CD4-positive, CD25-positive, alpha-beta regulatory T cell (primary cell): ENCODE results near the gene SH3TC2. TPM values are rescaled to one million over a fixed set of nuclear protein-coding genes. Genes with fewer than 3 reads are reported as not detected.

Source experiments
- ATAC-seq, 2 donors: fragments of 150-1000 bp; cut with Tn5 transposase; one replicate each; pipeline ENCODE4 v1.10.0; 2021; ENCODE audit warnings: low read depth in 2 of 2, moderate number of reproducible peaks in 2 of 2, moderate library complexity in 1 of 2
- DNase-seq, 3 donors: peaks; one replicate each; pipeline versions ENCODE4 v3.0.0 to v3.0.0-alpha.2; 2012 to 2022; ENCODE audit warnings: mixed read lengths in 1 of 3
- H3K27ac ChIP-seq: one replicate; pipeline ENCODE4 v1.7.0; 2013; ENCODE audit warnings: mild to moderate bottlenecking, low read length; ENCODE audit not compliant: insufficient read depth, poor library complexity, severe bottlenecking
- H3K27me3 ChIP-seq: one replicate; pipeline ENCODE4 v1.7.0; 2013; ENCODE audit warnings: low read length; ENCODE audit not compliant: control insufficient read depth, insufficient read depth
- H3K36me3 ChIP-seq: one replicate; pipeline ENCODE4 v1.7.0; 2013; ENCODE audit warnings: mild to moderate bottlenecking, low read length, moderate library complexity; ENCODE audit not compliant: control insufficient read depth, insufficient read depth
- H3K4me1 ChIP-seq: 2 replicates; pipeline ENCODE4 v1.7.0; 2013; ENCODE audit warnings: mild to moderate bottlenecking, low read length; ENCODE audit not compliant: insufficient read depth, control insufficient read depth, poor library complexity, severe bottlenecking
- H3K4me3 ChIP-seq: one replicate; pipeline ENCODE4 v1.7.0; 2013; ENCODE audit warnings: low read depth, mild to moderate bottlenecking, low read length, moderate library complexity
- H3K9me3 ChIP-seq, 2 experiments: 1 replicate in 1 of 2; 2 replicates in 1 of 2; pipeline ENCODE4 v1.7.0; 2013; ENCODE audit warnings: low read length in 2 of 2, mild to moderate bottlenecking in 1 of 2, moderate library complexity in 1 of 2; ENCODE audit not compliant: control insufficient read depth in 2 of 2
- H3K27ac Mint-ChIP-seq, 3 donors: one replicate each; pipeline ENCODE4 v1.8.0; 2020 to 2022; ENCODE audit warnings: mild to moderate bottlenecking in 3 of 3, mixed read lengths in 3 of 3, moderate library complexity in 2 of 3
- H3K27me3 Mint-ChIP-seq: one replicate; pipeline ENCODE4 v1.8.0; 2022; ENCODE audit warnings: mild to moderate bottlenecking, mixed read lengths
- H3K36me3 Mint-ChIP-seq: one replicate; pipeline ENCODE4 v1.8.0; 2020; ENCODE audit warnings: mixed read lengths
- H3K4me1 Mint-ChIP-seq, 4 donors: one replicate each; pipeline ENCODE4 v1.8.0; 2020 to 2022; ENCODE audit warnings: mixed read lengths in 4 of 4, mild to moderate bottlenecking in 1 of 4
- H3K4me3 Mint-ChIP-seq, 4 donors: one replicate each; pipeline ENCODE4 v1.8.0; 2020 to 2022; ENCODE audit warnings: mild to moderate bottlenecking in 4 of 4, mixed read lengths in 4 of 4, moderate library complexity in 3 of 4
- H3K9me3 Mint-ChIP-seq, 7 donors: one replicate each; pipeline ENCODE4 v1.8.0; 2020 to 2022; ENCODE audit warnings: mixed read lengths in 7 of 7, mild to moderate bottlenecking in 3 of 7, moderate library complexity in 2 of 7
- polyA plus RNA-seq, 4 donors: library from polyadenylated mRNA; unstranded; fragments of 300-500 nt; fragmentation: Illumina TruSeq; gene quantifications; one replicate each; pipeline ENCODE4 v1.2.3, GENCODE V29; 2021
- total RNA-seq: library from RNA; stranded (reverse); gene quantifications from one replicate; pipeline ENCODE4 v1.2.3, GENCODE V29; 2022

Gene SH3TC2
- total and polyA plus RNA-seq, 5 donors from 2014 or later: 0.69 TPM; not detected in 4

- no peak overlapping the region for H3K27ac Mint-ChIP-seq
- no peak overlapping the region for H3K4me3 ChIP-seq
- H3K4me1 Mint-ChIP-seq: no peaks in the 10 kb centered on the region
These were observed 9.9 kb upstream of the SH3TC2 start for GRCh38 chr5:149072791-149073190.

DNA sequence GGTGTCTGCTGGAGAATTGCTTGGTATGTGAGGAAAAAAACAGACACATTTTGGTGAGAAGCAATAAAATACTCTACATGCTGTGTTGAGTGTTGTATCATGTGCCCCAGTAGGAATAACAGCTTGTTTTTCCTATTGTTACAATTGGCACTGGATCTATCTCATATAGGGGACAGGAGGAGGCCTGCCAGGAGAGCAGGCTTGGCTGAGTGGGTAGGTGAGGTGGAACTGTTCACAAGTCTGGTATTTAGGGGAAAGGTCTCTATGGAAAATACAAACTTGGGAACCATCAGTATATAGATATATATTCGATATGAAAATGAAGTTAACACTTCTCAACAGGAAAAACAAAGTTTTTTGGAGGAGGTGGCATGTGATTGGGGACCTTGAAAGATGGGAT is 9.5 kb upstream of the SH3TC2 start:
- Histone ChIP-seq H3K4me3 (no peak overlapping the region), H3K9me3 (no peaks in the 10 kb centered on the region), H3K27ac (no peak overlapping the region), H3K4me1 (no peaks in the 10 kb centered on the region), H3K36me3 (no peaks in the 10 kb centered on the region), H3K27me3 (no peaks in the 10 kb centered on the region)
- ATAC-seq (no peak), DNase-seq (no peak)
- no peaks in the 10 kb centered on the region for H3K4me1 Mint-ChIP-seq
- no peaks in the 10 kb centered on the region for H3K27me3 Mint-ChIP-seq
- no peak overlapping the region for H3K4me3 Mint-ChIP-seq
- no peaks in the 10 kb centered on the region for H3K36me3 Mint-ChIP-seq
- H3K27ac Mint-ChIP-seq: no peak overlapping the region
- peaks cover 0 to 17% (median 4%) of the 10 kb centered on the region in 7 donors for H3K9me3 Mint-ChIP-seq

More at GRCh38 chr5:149072791-149073190, 9.9 kb upstream of the SH3TC2 start:
- no peaks in the 10 kb centered on the region for H3K36me3 ChIP-seq
- Mint-ChIP-seq H3K27me3 (no peaks in the 10 kb centered on the region), H3K9me3 (peaks cover 0 to 21% (median 4%) of the 10 kb centered on the region in 7 donors), H3K36me3 (no peaks in the 10 kb centered on the region), H3K4me3 (no peak overlapping the region)
- ATAC-seq: no peak
- no peak for DNase-seq
- H3K9me3 ChIP-seq: no peaks in the 10 kb centered on the region
- H3K4me1 ChIP-seq: no peaks in the 10 kb centered on the region
- no peak overlapping the region for H3K27ac ChIP-seq
- H3K27me3 ChIP-seq: no peaks in the 10 kb centered on the region

DNA sequence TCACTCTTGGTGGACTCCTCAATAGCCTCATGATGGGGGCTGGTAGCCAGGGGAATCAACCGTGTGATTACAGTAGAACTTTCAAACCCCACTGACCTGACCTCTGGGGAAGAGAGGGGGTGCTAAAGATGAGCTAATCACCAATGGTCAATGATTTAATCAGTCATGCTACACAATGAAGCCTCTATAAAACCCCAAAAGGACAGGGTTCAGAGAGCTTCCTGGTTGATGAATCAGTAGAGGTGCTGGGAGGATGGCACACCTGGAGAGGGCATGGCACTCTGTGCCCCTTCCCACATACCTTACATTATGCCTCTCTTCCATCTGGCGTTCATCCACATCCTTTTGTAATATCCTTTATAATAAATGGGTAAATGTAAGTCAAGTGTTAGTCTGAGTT is 8.9 kb upstream of the SH3TC2 start:
- Mint-ChIP-seq H3K4me1 (no peaks in the 10 kb centered on the region), H3K36me3 (no peaks in the 10 kb centered on the region), H3K27ac (no peak overlapping the region), H3K4me3 (no peak overlapping the region), H3K27me3 (no peaks in the 10 kb centered on the region), H3K9me3 (peaks cover 0 to 11% (median 4%) of the 10 kb centered on the region in 7 donors)
- H3K36me3 ChIP-seq: no peaks in the 10 kb centered on the region
- no peak overlapping the region for H3K27ac ChIP-seq
- no peak overlapping the region for H3K4me3 ChIP-seq
- DNase-seq (no peak), ATAC-seq (no peak)
- no peaks in the 10 kb centered on the region for H3K27me3 ChIP-seq
- no peaks in the 10 kb centered on the region for H3K4me1 ChIP-seq
- no peaks in the 10 kb centered on the region for H3K9me3 ChIP-seq

- Histone ChIP-seq H3K27me3 (no peaks in the 10 kb centered on the region), H3K27ac (no peak overlapping the region), H3K9me3 (no peaks in the 10 kb centered on the region), H3K4me3 (no peak overlapping the region), H3K36me3 (no peaks in the 10 kb centered on the region), H3K4me1 (no peaks in the 10 kb centered on the region)
- Mint-ChIP-seq H3K36me3 (no peaks in the 10 kb centered on the region), H3K4me1 (no peaks in the 10 kb centered on the region), H3K9me3 (peaks cover 0 to 11% (median 6%) of the 10 kb centered on the region in 7 donors), H3K4me3 (no peak overlapping the region), H3K27me3 (no peaks in the 10 kb centered on the region), H3K27ac (no peak overlapping the region)
- DNase-seq (no peak), ATAC-seq (no peak)
These were observed 8.4 kb upstream of the SH3TC2 start for GRCh38 chr5:149071216-149071615.

DNA sequence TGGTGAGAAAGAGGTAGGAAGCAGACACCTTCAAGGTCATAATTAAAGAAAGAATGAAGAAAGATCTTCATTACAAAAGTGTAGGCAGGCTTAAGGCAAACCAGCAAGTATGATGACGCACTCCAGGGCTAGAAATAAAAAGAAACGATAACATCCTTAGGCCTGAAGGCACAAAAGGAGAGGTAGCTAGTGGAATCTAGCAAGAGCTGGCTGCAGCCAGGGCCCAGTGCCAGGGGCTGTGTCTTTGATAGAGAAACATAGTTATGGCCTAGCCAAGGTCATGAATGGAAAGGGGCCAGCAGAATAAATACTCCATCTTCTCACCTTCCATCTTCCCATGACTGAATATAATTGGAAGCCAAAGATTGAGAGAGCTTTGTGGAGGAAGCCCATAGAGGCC is 6.8 kb upstream of the SH3TC2 start:
- no peaks in the 10 kb centered on the region for H3K27me3 Mint-ChIP-seq
- no peak overlapping the region for H3K27ac Mint-ChIP-seq
- no peak overlapping the region for H3K4me3 ChIP-seq
- ATAC-seq (no peak), DNase-seq (no peak)
- H3K36me3 Mint-ChIP-seq: no peaks in the 10 kb centered on the region
- H3K36me3 ChIP-seq: no peaks in the 10 kb centered on the region
- no peaks in the 10 kb centered on the region for H3K9me3 ChIP-seq
- peaks cover 0 to 7% (median 1%) of the 10 kb centered on the region in 7 donors for H3K9me3 Mint-ChIP-seq
- H3K4me3 Mint-ChIP-seq: no peak overlapping the region
- H3K4me1 Mint-ChIP-seq: no peaks in the 10 kb centered on the region
- H3K27me3 ChIP-seq: peaks cover 2% of the 10 kb centered on the region
- no peaks in the 10 kb centered on the region for H3K4me1 ChIP-seq
- H3K27ac ChIP-seq: no peak overlapping the region

GRCh38 chr5:149063896-149064478 is 1.1 kb upstream of the SH3TC2 start:
- no peak overlapping the region for H3K27ac Mint-ChIP-seq
- no peak for DNase-seq
- no peak for ATAC-seq
- no peaks in the 10 kb centered on the region for H3K4me1 Mint-ChIP-seq
- H3K9me3 Mint-ChIP-seq: peaks cover 0 to 4% (median 0%) of the 10 kb centered on the region in 7 donors
- no peak overlapping the region for H3K4me3 Mint-ChIP-seq
- Histone ChIP-seq H3K4me1 (no peaks in the 10 kb centered on the region), H3K4me3 (no peak overlapping the region), H3K27ac (no peak overlapping the region), H3K36me3 (no peaks in the 10 kb centered on the region), H3K27me3 (peaks cover 2% of the 10 kb centered on the region), H3K9me3 (no peaks in the 10 kb centered on the region)
- no peaks in the 10 kb centered on the region for H3K36me3 Mint-ChIP-seq
- H3K27me3 Mint-ChIP-seq: peaks cover 19% of the 10 kb centered on the region

- peak in 1 of 2 donors; percentile 5 for ATAC-seq
- peaks cover 27% of the 10 kb centered on the region for H3K27me3 Mint-ChIP-seq
- H3K27me3 ChIP-seq: peaks cover 7% of the 10 kb centered on the region
- H3K9me3 ChIP-seq: no peaks in the 10 kb centered on the region
- no peaks in the 10 kb centered on the region for H3K36me3 ChIP-seq
- no peak overlapping the region for H3K4me3 Mint-ChIP-seq
- no peak overlapping the region for H3K27ac ChIP-seq
- H3K27ac Mint-ChIP-seq: no peak overlapping the region
- no peaks in the 10 kb centered on the region for H3K36me3 Mint-ChIP-seq
- H3K4me1 Mint-ChIP-seq: no peaks in the 10 kb centered on the region
- H3K9me3 Mint-ChIP-seq: peaks cover 0 to 4% (median 2%) of the 10 kb centered on the region in 7 donors
- no peak for DNase-seq
- H3K4me1 ChIP-seq: no peaks in the 10 kb centered on the region
- H3K4me3 ChIP-seq: no peak overlapping the region
These were observed 368 bp downstream of the SH3TC2 start for GRCh38 chr5:149062371-149063016.

DNA sequence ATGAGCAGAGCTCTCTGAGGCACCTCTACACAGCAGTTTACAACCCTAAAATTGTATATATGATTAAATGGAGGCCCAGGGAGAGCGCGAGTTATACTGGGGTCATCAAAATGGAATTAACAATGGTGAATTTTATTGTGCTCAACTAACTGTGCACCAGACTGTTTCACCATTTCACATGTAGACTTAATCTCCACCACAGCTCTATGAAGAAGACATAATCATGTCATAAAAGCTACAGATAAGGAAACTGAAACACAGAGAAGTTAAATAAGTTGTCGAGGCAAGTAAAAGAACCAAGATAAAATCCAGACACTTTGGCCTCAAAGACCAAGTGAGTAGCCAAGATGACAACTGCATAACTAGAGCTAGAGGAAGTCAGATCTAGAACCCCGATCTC is 1.5 kb downstream of the SH3TC2 start:
- Histone ChIP-seq H3K27ac (no peak overlapping the region), H3K4me3 (no peak overlapping the region), H3K9me3 (no peaks in the 10 kb centered on the region), H3K27me3 (peaks cover 8% of the 10 kb centered on the region), H3K4me1 (no peaks in the 10 kb centered on the region), H3K36me3 (no peaks in the 10 kb centered on the region)
- Mint-ChIP-seq H3K36me3 (no peaks in the 10 kb centered on the region), H3K27me3 (peaks cover 32% of the 10 kb centered on the region), H3K27ac (no peak overlapping the region), H3K4me3 (no peak overlapping the region), H3K4me1 (no peaks in the 10 kb centered on the region), H3K9me3 (peaks cover 0 to 5% (median under 1%) of the 10 kb centered on the region in 7 donors)
- ATAC-seq: no peak
- no peak for DNase-seq
